Urinary bladder (tissue), 4 donors: ENCODE results near the gene SLC6A12. TPM values are rescaled to one million over a fixed set of nuclear protein-coding genes. Genes with fewer than 3 reads are reported as not detected.

ENCODE experiments used
- DNase-seq: peaks from one replicate; pipeline ENCODE4 v3.0.0-alpha.2; 2015; ENCODE audit errors: extremely low spot score
- H3K27ac ChIP-seq: one replicate; pipeline ENCODE4 v1.5.1; 2013; ENCODE audit warnings: low read depth, mild to moderate bottlenecking, moderate library complexity
- H3K36me3 ChIP-seq: one replicate; pipeline ENCODE4 v1.6.1; 2013; ENCODE audit warnings: mild to moderate bottlenecking, moderate library complexity; ENCODE audit not compliant: insufficient read depth
- H3K4me1 ChIP-seq: one replicate; pipeline ENCODE4 v1.6.1; 2013; ENCODE audit warnings: mild to moderate bottlenecking, moderate library complexity; ENCODE audit not compliant: insufficient read depth
- H3K4me3 ChIP-seq: one replicate; pipeline ENCODE4 v1.5.1; 2013; ENCODE audit warnings: low read depth, low read length
- WGBS: extraction: QIAGEN DNeasy Blood & Tissue Kit; methylation state at CpG from one replicate; pipeline ENCODE4 v1.1.7; 2013; 5-methylcytosine and 5-hydroxymethylcytosine counted together
- polyA plus RNA-seq: library from polyadenylated mRNA; stranded (reverse); fragments of 200-250 nt; gene quantifications from one replicate; pipeline ENCODE4 v1.2.3, GENCODE V29; 2013
- total RNA-seq: library from RNA; depleted of rRNA; stranded (reverse); fragments of >200 nt; gene quantifications from one replicate; pipeline ENCODE4 v1.2.3, GENCODE V29; 2014
- donor health status: healthy with polysubstance abuse.
- donor health status: healthy.

Gene SLC6A12
- total and polyA plus RNA-seq, 2 donors, result 0.21 to 1.5 TPM

DNA sequence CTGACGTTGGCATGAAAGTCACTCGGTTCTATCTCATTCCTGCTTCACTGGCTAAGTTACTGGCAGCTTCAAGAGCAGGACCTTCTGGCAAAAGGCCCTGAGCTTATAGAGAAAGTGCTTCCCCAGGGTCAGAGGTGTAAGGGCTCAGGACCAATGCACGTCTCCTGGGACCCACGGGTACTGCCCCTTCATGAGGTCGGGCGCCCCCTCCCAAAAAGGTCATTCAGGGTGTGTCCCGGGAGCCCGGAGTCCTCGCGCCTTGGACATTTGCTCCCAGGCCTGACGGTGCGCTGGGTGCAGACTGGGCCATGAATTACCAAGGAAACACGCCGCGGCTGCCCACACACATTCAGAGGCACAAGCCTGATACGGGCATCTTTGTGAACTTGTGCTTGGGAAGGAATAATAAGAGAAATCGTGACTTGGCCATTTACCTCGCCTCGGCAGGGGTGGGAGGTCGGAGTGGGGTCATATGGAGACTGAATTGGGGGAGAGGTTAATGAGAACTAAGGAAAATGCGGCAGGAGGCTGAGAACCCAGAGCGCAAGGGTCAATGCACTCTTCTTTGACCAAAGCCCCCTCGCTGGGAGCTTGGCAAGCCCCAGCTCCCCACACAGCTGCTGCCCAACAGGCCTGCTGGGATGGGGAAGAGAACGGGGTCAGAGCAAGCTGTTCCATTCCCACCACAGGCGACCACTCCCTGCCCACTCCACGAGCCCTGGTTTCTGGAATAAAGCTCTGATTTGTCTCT is 15.7 kb upstream of the SLC6A12 start:
- WGBS, result 75% methylated on average over 26 of the region's 26 CpGs

DNA sequence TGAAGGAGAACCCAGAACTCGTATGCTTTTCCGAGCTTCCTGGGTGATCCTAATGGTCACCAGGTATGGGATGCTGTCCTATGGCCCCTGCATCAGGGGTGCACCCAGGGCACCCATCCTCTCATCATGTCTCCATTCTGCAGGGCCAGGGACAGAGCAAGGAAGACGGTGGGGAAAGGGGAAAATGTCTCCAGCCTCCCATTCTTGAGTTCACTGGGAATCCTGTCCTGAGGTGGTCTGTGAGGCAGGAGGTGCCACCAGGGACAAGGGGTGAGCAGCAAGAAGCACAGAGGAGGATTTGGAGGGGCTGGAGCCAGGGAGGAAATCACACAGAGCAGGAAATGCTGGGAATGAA is 14.9 kb upstream of the SLC6A12 start:
- H3K4me1 ChIP-seq, result no peaks in the 10 kb centered on the region
- H3K36me3 ChIP-seq, result no peaks in the 10 kb centered on the region
- WGBS, result 83% methylated on average over 3 of the region's 3 CpGs
- no peak overlapping the region for H3K4me3 ChIP-seq
- no peak for DNase-seq
- H3K27ac ChIP-seq, result no peak overlapping the region

More for the DNA sequence above, 15.7 kb upstream of the SLC6A12 start:
- Histone ChIP-seq H3K4me1 (no peaks in the 10 kb centered on the region), H3K36me3 (no peaks in the 10 kb centered on the region), H3K4me3 (no peak overlapping the region), H3K27ac (no peak overlapping the region)
- DNase-seq, result no peak

DNA sequence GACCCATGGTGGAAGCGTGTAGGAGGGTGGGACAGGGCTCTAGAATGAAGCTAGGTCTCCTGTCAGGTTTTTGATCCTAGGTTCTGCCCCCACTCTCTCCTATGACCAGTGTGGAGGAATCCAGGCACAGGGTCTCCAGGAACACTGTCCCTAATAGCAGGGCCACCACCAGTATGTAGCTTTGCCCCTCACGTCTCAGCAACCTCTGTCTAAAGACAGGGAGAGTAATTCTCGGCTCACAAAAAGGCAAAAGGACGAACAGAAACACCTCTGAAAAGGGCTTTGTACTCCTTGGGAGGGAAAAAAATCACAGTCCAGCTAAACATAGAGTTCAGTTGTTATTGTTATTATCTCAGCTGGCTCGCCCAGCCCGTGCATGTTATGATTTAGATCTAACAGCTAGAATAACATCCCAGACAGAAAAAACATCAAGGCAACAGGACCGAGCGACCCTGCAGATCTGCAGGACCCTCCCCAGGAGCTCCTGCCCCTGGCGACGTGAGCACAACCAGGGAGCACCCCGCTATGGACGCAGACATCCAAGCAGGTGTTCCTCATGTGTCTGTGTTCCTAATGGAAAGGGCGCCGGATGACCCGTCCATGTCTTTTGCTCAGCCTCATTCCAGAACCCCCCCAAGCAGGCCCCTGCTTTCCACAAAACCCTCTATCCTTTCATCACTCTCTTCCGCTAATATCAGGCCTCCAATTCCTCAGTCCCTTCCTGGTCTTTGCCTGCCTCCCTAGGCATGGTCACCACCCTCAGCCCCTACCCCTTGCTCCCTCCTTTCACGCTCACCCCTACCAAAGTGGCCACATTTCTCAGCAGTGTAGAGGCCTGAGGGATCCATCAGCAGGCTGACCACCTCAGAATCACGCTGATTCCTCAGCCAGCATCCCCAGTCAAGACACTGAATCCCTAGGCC is 14.2 kb upstream of the SLC6A12 start:
- DNase-seq, result no peak
- Histone ChIP-seq H3K4me3 (no peak overlapping the region), H3K4me1 (no peaks in the 10 kb centered on the region), H3K36me3 (no peaks in the 10 kb centered on the region), H3K27ac (no peak overlapping the region)
- 63% methylated on average over 18 of the region's 18 CpGs for WGBS

DNA sequence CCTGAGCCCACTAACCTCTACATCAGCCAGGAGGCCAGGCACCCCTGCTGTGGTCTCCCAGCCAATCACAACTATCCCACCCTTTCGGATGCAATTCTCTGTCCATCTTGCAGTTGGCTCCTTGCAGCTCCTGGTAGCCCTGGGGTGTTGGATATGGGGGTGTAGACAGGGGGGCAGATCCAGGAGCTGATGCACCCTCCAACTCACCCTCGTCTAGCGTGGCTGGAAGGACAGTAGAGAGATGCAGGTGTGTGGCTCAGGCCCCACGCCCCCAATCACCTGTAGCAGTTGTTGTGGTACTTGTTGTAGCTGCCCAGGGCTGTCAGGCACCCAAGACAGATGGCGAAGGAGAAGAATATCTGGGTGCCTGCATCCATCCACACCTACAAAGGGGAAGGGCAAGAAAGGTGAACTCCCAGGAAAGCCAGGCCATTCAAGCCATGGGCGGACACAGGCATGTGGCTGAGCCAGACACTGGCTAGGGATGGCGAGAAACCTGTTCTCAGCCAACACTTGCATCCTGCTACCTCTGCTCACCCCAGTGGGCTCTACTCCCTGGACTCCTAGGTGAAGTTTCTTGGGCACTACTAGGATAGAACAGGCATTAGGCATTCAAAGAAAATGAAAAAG is 13.4 kb upstream of the SLC6A12 start:
- no peak for DNase-seq
- 93% methylated on average over 7 of the region's 7 CpGs for WGBS
- Histone ChIP-seq H3K36me3 (no peaks in the 10 kb centered on the region), H3K4me3 (no peak overlapping the region), H3K4me1 (no peaks in the 10 kb centered on the region), H3K27ac (no peak overlapping the region)

DNA sequence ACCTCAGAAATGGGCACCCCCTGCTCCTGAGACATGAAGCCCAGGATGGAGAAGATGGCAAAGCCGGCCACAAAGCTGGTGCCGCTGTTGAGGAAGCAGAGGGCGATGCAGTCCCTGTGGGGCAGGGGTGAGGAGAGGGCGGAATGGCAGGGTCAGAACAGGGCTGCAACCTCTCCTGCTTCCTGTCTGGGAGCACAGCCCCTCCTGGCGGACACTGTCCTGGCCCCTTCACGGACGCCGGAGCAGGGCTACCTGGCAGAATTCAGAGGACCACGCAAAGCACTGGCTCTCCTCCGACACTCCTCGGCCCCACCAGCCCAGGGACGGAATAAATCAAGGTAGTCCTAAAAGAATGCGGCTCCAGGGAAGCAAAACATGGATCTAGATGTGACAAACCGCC is 12.4 kb upstream of the SLC6A12 start:
- no peak for DNase-seq
- Histone ChIP-seq H3K4me1 (no peaks in the 10 kb centered on the region), H3K36me3 (no peaks in the 10 kb centered on the region), H3K4me3 (no peak overlapping the region), H3K27ac (no peak overlapping the region)
- 88% methylated on average over 14 of the region's 14 CpGs for WGBS

DNA sequence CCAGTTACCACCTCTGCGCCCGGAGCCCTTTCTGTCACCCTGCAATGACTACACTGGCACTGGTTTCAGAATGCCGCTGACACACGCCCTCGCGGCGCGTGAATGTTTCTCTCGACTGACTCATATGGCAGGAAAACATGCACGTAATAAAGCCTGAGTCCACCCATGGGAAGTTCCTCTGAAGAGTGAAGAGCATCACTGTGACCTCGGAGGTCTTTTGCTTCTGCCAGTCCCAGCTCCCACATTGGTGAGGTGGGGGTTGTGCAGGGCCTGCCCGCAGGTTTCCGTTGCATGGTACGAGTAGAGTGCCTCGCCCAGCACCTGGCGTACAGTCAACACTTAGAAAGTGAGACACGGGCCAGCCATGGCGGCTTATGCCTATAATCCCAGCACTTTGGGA is 11.1 kb upstream of the SLC6A12 start:
- Histone ChIP-seq H3K27ac (no peak overlapping the region), H3K4me1 (no peaks in the 10 kb centered on the region), H3K4me3 (no peak overlapping the region), H3K36me3 (no peaks in the 10 kb centered on the region)
- DNase-seq, result no peak
- WGBS, result 92% methylated on average over 18 of the region's 18 CpGs

DNA sequence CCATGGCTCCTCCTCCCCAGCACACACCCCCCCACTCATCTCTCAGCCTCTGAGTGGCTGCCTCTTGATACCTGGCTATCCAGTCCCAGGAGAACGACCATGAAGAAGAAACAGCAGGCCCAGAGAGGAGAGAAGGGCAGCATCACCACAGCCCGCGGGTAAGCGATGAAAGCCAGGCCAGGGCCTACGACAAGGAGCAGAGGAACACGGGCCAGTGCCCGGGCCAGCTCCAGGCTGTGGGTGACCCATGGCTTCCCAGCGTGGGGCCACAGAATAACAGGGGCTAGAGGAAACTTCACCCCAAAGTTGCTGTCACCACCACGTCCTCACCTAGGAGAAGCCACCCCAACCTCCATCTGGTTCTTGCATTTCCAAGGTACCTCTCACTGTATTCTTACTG is 10.4 kb upstream of the SLC6A12 start:
- H3K36me3 ChIP-seq, result no peaks in the 10 kb centered on the region
- DNase-seq, result no peak
- 93% methylated on average over 9 of the region's 9 CpGs for WGBS
- H3K27ac ChIP-seq, result no peak overlapping the region
- H3K4me1 ChIP-seq, result no peaks in the 10 kb centered on the region
- no peak overlapping the region for H3K4me3 ChIP-seq

DNA sequence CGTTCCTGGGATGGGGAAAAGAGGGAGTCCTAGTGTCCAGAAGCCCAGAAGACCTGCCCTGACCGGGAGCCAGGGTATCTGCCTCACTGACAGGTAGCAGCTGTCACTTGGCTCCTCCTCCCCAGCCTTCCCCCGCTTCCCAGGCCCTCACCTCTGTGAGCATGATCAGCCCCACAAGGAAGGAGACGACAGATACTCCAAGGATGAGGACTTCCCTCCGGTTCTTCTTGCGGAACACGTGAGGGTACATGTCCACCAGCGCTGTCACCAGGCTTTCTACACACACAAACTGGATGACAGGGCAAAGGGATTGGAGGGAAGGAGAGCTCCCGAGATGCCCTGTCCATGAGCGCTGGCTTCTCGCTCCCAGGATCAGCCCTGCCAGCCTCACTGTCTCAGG is 9.9 kb upstream of the SLC6A12 start:
- H3K4me1 ChIP-seq, result no peaks in the 10 kb centered on the region
- WGBS, result 81% methylated on average over 11 of the region's 11 CpGs
- no peak overlapping the region for H3K4me3 ChIP-seq
- DNase-seq, result no peak
- no peaks in the 10 kb centered on the region for H3K36me3 ChIP-seq
- H3K27ac ChIP-seq, result no peak overlapping the region

DNA sequence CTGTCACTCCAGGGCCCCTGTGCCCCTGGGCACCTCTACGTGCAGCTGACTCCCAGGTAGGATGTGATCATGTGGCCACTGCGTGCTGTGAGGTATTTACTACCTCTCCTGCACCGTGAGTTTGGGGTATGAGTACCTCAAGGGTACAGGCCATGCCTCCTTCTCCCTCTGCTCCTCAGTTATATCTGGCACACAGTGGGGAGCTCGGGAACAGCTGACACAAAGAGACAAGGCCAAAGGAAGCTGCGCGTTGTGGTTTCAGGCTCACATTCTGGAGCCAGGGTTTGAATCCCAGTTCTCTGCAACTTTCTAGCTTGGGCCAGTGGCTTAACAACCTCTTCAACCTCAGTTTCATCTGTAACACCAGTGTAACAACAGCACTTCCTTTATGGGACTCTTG is 7.8 kb upstream of the SLC6A12 start:
- no peak overlapping the region for H3K27ac ChIP-seq
- 83% methylated on average over 6 of the region's 6 CpGs for WGBS
- H3K4me3 ChIP-seq, result no peak overlapping the region
- no peaks in the 10 kb centered on the region for H3K36me3 ChIP-seq
- no peak for DNase-seq
- H3K4me1 ChIP-seq, result no peaks in the 10 kb centered on the region

DNA sequence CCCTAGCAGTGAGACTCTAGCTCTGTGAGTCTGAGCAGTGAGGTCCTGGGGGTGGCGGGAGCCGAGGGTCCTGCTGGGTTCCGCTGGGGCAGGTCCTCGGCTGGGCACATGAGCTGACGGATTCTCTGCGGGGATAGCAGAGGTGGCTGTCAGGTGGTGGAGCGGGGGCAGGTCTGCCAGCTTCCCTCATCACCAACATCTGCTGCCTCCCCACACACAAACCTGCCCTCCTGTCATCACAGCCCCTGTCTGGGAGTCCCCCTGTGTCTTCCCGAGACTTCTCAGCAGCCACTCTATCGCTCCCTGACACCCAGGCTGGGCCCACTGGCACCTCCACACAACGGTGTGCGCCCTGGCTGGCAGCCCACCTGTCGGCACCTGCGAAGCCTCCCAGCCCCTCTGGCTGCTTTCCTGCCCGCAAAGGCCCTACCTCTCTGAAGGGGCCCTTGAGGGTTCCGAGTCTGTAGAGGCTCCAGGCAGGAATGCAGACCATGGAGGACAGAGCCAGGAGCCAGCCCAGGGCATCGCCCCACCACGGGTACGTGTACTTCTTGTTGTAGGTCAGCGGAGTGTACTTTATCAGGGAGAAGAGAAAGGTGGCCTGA is 7.1 kb upstream of the SLC6A12 start:
- no peaks in the 10 kb centered on the region for H3K4me1 ChIP-seq
- H3K36me3 ChIP-seq, result no peaks in the 10 kb centered on the region
- WGBS, result 84% methylated on average over 19 of the region's 19 CpGs
- H3K4me3 ChIP-seq, result no peak overlapping the region
- DNase-seq, result no peak
- no peak overlapping the region for H3K27ac ChIP-seq

DNA sequence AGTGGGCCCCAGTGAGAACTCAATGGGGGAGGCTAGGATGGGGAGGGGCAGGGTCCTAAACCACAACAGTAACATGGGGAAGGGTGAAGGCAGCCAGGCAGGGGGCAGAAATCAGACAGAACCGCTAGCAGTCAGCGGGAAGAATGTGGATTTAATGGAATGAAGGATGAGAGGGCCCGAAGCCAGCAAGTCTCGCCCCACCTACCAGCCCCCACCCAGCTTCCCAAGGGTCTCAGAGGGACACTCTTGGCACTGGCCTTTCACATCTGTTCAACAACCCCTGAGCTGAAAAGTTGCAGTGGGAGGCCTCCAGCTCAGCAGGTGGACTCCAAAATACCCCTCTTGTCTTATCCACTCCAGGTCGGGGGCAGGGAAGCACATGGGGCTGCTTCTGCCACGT is 6.5 kb upstream of the SLC6A12 start:
- Histone ChIP-seq H3K4me1 (no peaks in the 10 kb centered on the region), H3K4me3 (no peak overlapping the region), H3K27ac (no peak overlapping the region), H3K36me3 (no peaks in the 10 kb centered on the region)
- 50% methylated on average over 6 of the region's 6 CpGs for WGBS
- DNase-seq, result no peak

DNA sequence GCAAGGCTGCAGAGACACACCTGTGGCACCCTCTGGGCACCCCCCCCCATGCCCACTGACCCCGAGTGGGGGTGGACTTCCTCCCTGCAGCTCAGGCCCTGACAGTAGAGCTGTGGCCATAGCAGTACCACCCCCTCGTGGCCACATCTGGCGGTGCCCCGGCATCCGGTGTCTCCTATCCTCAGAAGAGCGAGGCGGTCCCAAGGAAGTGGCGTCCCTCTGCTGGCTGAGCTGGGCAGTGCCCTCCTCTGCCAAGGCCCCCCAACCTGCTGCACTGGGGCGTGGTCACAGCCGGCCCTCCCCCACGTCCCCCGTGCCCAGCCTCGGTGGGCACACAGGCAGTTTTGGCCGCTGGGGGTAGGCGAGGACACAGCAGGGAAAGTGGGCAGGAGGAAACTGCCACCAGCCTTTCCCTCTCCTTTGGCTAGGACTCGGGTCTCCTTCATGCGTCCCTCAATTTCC is 6.0 kb upstream of the SLC6A12 start:
- no peak overlapping the region for H3K4me3 ChIP-seq
- WGBS, result 44% methylated on average over 17 of the region's 17 CpGs
- no peak overlapping the region for H3K27ac ChIP-seq
- H3K4me1 ChIP-seq, result no peaks in the 10 kb centered on the region
- DNase-seq, result no peak
- H3K36me3 ChIP-seq, result no peaks in the 10 kb centered on the region

DNA sequence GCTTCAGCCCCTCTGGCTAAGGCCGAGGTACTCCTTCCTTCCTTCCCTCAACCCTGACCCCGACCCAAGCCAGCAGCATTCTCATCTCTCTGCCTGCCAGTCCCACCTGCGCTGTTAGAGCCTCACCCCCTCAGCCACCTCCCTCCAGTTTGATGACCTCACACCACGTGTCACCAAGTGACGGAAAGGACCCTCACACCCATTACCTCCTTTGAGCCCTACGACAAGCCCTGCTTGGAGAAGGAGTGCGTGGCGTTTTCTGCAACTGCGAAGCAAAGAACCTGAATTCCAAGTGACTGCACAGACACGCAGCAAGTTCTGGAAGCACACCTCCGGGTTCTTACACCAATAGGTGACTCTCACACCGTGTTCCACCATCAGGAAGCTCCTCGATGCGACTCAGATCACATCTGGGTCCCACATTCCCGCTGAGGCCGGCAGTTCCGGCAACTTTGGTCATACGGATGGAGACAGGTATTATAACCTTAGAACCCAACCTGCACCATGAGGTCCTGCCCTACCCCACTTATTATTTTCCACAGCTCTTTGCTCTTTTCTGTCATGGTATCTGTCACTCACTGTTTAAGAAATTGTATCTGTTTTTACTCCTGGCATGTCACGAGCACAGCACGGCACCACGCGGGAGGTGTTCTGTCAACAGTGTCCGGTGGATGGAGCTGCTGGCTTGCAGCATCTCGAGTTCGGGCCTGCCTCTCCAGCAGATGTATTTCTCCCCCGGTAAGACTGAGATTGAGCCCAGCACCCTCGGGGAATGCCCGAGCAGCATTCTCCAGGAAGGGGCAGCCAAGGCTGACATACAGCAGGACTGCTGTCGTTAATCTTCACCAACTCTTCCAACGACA is 5.0 kb upstream of the SLC6A12 start:
- H3K4me3 ChIP-seq, result no peak overlapping the region
- DNase-seq, result no peak
- WGBS, result 71% methylated on average over 30 of the region's 30 CpGs

More for the DNA sequence above, 5.0 kb upstream of the SLC6A12 start:
- Histone ChIP-seq H3K27ac (no peak overlapping the region), H3K36me3 (no peaks in the 10 kb centered on the region), H3K4me1 (no peaks in the 10 kb centered on the region)
